ENCODE results near the gene TRABD2B. TPM values are rescaled to one million over a fixed set of nuclear protein-coding genes. Genes with fewer than 3 reads are reported as not detected.

Gene TRABD2B
- total RNA-seq, 2 donors from 2014 or later: 3.1 to 8.1 TPM

DNA sequence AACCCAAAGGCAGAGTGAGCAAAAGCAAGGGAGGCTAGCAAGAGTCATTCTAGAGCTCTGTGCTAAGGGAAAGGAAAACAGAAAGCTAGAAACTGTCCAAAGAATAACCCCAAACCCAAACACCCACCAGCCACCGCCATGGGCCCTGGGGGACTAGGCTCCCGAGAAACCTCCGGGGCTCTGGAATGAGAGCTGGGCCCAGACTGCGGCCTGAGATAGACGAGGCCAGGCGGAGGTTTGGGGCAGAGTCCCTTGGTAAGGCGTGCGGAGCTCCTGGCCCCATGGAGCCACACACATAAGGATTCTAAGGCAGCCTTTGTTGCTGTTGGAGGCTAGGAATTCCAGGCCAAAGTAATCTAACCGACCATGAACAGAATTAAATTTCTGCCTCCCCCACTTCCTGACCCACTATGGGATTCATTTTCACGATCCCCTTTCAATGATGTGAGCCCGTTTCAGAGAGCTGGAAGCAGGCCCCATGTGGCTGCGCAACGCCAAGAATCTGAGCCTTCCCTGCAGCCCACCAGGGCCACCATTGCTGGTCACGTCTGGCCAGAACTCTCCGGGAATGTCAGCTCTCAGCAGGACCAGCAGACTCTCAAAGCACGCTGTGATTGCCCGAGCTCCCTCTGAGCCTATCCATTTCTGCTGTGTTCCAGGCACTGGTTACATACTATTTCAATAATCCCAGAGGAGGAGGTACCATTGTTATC is 145.0 kb downstream of the TRABD2B start:
- no peaks in the 10 kb centered on the region for H3K36me3 ChIP-seq
- H3K27me3 ChIP-seq: no peaks in the 10 kb centered on the region
- H3K4me3 ChIP-seq: no peak overlapping the region
- no peaks in the 10 kb centered on the region for H3K9me3 ChIP-seq
- TF ChIP-seq, protein P1, sequence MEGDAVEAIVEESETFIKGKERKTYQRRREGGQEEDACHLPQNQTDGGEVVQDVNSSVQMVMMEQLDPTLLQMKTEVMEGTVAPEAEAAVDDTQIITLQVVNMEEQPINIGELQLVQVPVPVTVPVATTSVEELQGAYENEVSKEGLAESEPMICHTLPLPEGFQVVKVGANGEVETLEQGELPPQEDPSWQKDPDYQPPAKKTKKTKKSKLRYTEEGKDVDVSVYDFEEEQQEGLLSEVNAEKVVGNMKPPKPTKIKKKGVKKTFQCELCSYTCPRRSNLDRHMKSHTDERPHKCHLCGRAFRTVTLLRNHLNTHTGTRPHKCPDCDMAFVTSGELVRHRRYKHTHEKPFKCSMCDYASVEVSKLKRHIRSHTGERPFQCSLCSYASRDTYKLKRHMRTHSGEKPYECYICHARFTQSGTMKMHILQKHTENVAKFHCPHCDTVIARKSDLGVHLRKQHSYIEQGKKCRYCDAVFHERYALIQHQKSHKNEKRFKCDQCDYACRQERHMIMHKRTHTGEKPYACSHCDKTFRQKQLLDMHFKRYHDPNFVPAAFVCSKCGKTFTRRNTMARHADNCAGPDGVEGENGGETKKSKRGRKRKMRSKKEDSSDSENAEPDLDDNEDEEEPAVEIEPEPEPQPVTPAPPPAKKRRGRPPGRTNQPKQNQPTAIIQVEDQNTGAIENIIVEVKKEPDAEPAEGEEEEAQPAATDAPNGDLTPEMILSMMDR (IDR thresholded peaks at IDR 0.05): no peak
- no peak for DNase-seq (ENCODE audit: low spot score)
- no peak overlapping the region for H3K27ac ChIP-seq
- H3K4me1 ChIP-seq: no peaks in the 10 kb centered on the region

DNA sequence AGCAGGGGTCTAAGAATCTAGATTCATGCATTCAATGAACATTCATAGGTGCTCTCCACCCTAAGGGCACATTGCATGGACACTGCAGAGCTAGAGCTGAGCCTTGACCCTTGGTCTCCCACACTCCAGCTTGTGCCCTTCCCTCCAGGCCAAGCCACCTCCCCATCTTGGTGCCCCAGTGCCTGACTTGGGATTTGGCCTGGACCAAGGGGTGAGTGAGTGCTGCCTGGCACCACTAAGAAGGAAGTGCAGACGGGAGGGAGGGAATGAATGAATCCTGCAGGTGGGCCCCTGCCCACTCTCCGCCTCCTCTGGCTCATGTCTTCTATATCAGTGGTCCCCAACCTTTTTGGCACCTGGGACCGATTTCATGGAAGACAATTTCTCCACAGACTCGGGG is 146.7 kb downstream of the TRABD2B start:
- TF ChIP-seq, protein P1 (IDR thresholded peaks at IDR 0.05): no peak
- Histone ChIP-seq H3K9me3 (no peaks in the 10 kb centered on the region), H3K27ac (no peak overlapping the region), H3K36me3 (no peaks in the 10 kb centered on the region), H3K27me3 (no peaks in the 10 kb centered on the region), H3K4me1 (no peaks in the 10 kb centered on the region), H3K4me3 (no peak overlapping the region)
- no peak for DNase-seq (ENCODE audit: low spot score)

DNA sequence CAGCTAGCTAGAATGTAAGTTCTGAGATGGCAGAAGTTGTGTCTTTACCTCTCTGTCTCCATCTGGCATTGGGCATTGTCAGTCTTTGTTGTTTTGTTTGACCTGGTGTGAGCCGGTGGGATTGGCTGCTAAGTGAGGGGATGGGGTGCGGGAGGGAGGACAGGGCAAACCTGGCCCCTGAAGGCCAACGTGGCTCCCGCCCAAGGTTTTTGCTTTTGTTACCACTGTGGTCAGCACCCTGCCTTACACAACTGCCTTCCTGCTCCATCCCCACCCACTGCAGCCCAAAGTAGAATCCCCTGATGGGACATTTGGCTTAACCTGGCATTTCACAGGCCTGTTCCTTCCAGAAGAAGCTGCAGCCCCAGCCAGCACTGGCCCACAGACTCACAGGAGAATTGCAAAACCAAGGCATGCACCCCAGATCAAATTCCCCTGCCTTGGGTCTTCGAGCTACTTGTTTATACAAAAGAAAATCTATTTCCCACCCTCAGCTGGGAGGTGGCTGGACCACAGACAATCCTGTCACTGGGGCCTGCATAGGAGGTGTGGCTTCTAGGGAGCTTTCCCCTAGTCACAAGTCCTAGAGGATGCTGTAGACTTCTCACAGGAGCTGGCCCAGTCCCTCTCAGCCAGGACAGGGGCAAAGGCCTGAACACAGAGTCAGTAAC is 147.5 kb downstream of the TRABD2B start:
- no peak overlapping the region for H3K4me3 ChIP-seq
- H3K9me3 ChIP-seq: no peaks in the 10 kb centered on the region
- DNase-seq (ENCODE audit: low spot score): no peak
- H3K36me3 ChIP-seq: no peaks in the 10 kb centered on the region
- no peaks in the 10 kb centered on the region for H3K4me1 ChIP-seq
- no peak overlapping the region for H3K27ac ChIP-seq
- TF ChIP-seq, protein P1 (IDR thresholded peaks at IDR 0.05): no peak
- no peaks in the 10 kb centered on the region for H3K27me3 ChIP-seq

DNA sequence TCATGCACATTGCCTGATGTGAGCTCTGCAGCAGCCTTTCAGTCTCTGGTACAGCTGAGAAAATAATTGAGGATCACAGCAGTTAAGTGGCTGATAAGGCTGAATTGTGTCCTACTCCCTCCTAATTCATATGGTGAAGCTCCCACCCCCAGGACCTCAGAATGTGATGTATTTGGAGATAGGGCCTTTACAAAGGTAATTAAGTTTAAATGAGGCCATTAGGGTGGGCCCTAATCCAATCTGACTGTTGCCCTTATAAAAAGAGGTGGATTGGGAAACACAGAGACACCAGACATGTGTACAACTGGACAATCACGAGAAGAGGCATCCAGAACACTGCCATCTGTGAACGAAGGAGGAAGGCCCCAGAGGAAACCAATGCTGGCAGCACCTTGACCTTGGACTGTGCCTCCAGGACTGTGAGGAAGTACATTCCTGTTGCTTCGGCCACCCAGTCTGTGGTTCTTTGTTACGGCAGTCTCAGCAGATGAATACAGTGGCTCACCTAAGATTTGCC is 148.1 kb downstream of the TRABD2B start:
- Histone ChIP-seq H3K27ac (no peak overlapping the region), H3K4me1 (no peaks in the 10 kb centered on the region), H3K9me3 (no peaks in the 10 kb centered on the region), H3K36me3 (no peaks in the 10 kb centered on the region), H3K4me3 (no peak overlapping the region), H3K27me3 (no peaks in the 10 kb centered on the region)
- DNase-seq (ENCODE audit: low spot score): no peak
- TF ChIP-seq, protein P1 (IDR thresholded peaks at IDR 0.05): no peak

DNA sequence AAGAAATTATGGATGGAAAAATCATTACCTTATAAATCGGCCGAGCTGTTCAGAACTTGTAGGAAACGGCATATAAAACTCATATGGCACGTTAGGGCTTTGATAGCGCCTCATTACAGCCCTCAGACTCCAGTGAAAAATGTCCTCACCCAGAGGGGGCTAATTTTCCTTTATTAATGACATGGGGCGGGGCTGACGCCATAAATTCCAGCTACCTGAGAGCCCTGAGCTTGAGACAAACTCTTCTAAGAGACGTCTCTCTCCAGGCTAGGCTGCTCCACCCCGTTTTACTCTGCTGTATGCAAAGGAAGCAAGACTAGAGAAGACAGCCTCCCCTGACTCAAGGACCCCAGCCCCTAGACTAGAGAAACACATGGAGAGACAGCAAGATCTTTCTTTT is 149.4 kb downstream of the TRABD2B start:
- no peak for DNase-seq (ENCODE audit: low spot score)
- H3K4me1 ChIP-seq: no peaks in the 10 kb centered on the region
- no peaks in the 10 kb centered on the region for H3K9me3 ChIP-seq

More for the DNA sequence above, 149.4 kb downstream of the TRABD2B start:
- Histone ChIP-seq H3K36me3 (no peaks in the 10 kb centered on the region), H3K27me3 (no peaks in the 10 kb centered on the region), H3K4me3 (no peak overlapping the region), H3K27ac (no peak overlapping the region)
- TF ChIP-seq, protein P1 (IDR thresholded peaks at IDR 0.05): no peak
